K562 (cell line): Measurements from ENCODE around the gene ZNF48. TPM values are rescaled to one million over a fixed set of nuclear protein-coding genes. Genes with fewer than 3 reads are reported as not detected.

Experiments
- DDX20 ChIP-seq: fragments of 450-650 bp; IDR thresholded peaks from 2 replicates; pipeline ENCODE4 v1.6.1; 2016; ENCODE audit warnings: missing genetic modification characterization, low read depth, mild to moderate bottlenecking, missing compliant biosample characterization, moderate library complexity
- DPF2 ChIP-seq: fragments of 450-650 bp; IDR thresholded peaks from 2 replicates; pipeline ENCODE4 v1.6.1; 2016
- FOSL1 ChIP-seq: fragments of 200-800 bp; sonication (Bioruptor generic); conservative IDR thresholded peaks from 2 replicates; pipeline ENCODE4 v1.6.1; 2016; ENCODE audit warnings: missing genetic modification characterization, missing compliant biosample characterization
- HIVEP1 ChIP-seq: fragments of 250-450 bp; sonication (Bioruptor Pico); IDR thresholded peaks from 2 replicates; pipeline ENCODE4 v1.4.0; 2020; ENCODE audit warnings: mild to moderate bottlenecking
- IRF2 ChIP-seq: sonication (generic); formaldehyde crosslinking; IDR thresholded peaks from 2 replicates; pipeline ENCODE4 v1.8.1; 2022; ENCODE audit warnings: mild to moderate bottlenecking, missing genetic modification reagents
- KAT7 ChIP-seq: sonication (generic); formaldehyde crosslinking; IDR thresholded peaks from 2 replicates; pipeline ENCODE4 v1.8.0; 2022; ENCODE audit warnings: missing genetic modification reagents, mild to moderate bottlenecking, borderline replicate concordance
- MECOM ChIP-seq: fragments of 250-450 bp; sonication (Bioruptor Pico); IDR thresholded peaks from 2 replicates; pipeline ENCODE4 v1.8.0; 2022; ENCODE audit warnings: inconsistent platforms
- MTA2 ChIP-seq: fragments of 450-650 bp; IDR thresholded peaks from 2 replicates; pipeline ENCODE4 v1.6.1; 2016; ENCODE audit warnings: low read depth
- NR2F6 ChIP-seq: fragments of 450-650 bp; formaldehyde crosslinking; IDR thresholded peaks from 2 replicates; pipeline ENCODE4 v1.4.0; 2020; ENCODE audit warnings: mild to moderate bottlenecking
- PML ChIP-seq: IDR thresholded peaks from 2 replicates; pipeline ENCODE4 v1.6.1; 2012; ENCODE audit warnings: low read length, inconsistent platforms
- POLR2G ChIP-seq: fragments of 200-400 bp; formaldehyde crosslinking; IDR thresholded peaks from 2 replicates; pipeline ENCODE4 v1.6.1; 2017; ENCODE audit warnings: low read depth, mild to moderate bottlenecking, antibody characterized with exemption, low read length, moderate library complexity
- RBM22 ChIP-seq: fragments of 200-400 bp; formaldehyde crosslinking; IDR thresholded peaks from 2 replicates; pipeline ENCODE4 v1.6.1; 2018; ENCODE audit warnings: low read length, low read depth; ENCODE audit not compliant: poor library complexity, severe bottlenecking
- TEAD1 ChIP-seq, 2 experiments: fragments of 450-650 bp in 1 of 2; sonication (generic) in 1 of 2; formaldehyde crosslinking; IDR thresholded peaks; 2 replicates each; pipeline versions ENCODE4 v1.4.0 to v1.8.0; 2020 to 2022; ENCODE audit warnings: mild to moderate bottlenecking in 2 of 2, missing genetic modification reagents in 1 of 2
- ZBTB34 ChIP-seq: fragments of 250-450 bp; sonication (Bioruptor Pico); IDR thresholded peaks from 2 replicates; pipeline ENCODE4 v1.8.0; 2021; ENCODE audit warnings: mild to moderate bottlenecking, moderate library complexity
- ZNF124 ChIP-seq: sonication (generic); formaldehyde crosslinking; IDR thresholded peaks from 2 replicates; pipeline ENCODE4 v1.8.1; 2022; ENCODE audit warnings: missing genetic modification reagents
- ZNF274 ChIP-seq: IDR thresholded peaks from 2 replicates; pipeline ENCODE4 v1.6.1; 2011; ENCODE audit warnings: low read depth, mild to moderate bottlenecking, low read length, moderate library complexity, borderline replicate concordance
- ZNF696 ChIP-seq: fragments of 250-450 bp; sonication (Bioruptor Pico); conservative IDR thresholded peaks from 2 replicates; pipeline ENCODE4 v1.4.0; 2020; ENCODE audit warnings: mild to moderate bottlenecking, moderate library complexity
- ZNF766 ChIP-seq: fragments of 200-800 bp; sonication (Bioruptor generic); conservative IDR thresholded peaks from 2 replicates; pipeline ENCODE4 v1.6.1; 2016; ENCODE audit warnings: missing genetic modification characterization, missing compliant biosample characterization
- polyA plus RNA-seq, 8 experiments: library from polyadenylated mRNA; depleted of rRNA in 4 of 8; stranded (reverse) in 5 of 8; unstranded in 3 of 8; fragments of >200 nt; fragmentation: Nextera tagmentation in 2 of 8; fragmentation: Illumina TruSeq in 1 of 8; extraction: Ambion mirVana in 2 of 8; extraction: Trizol in 1 of 8; gene quantifications; 2 replicates each; pipeline versions ENCODE4 v1.2.1 to v1.2.3, GENCODE V29; 2011 to 2014; ENCODE audit warnings: inconsistent platforms in 1 of 8, missing spikeins in 1 of 8
- total RNA-seq, 7 experiments: library from RNA; depleted of rRNA in 6 of 7; stranded (reverse); fragments of >200 nt in 6 of 7; fragmentation: Illumina TruSeq in 2 of 7; extraction: Trizol in 2 of 7; gene quantifications; 2 replicates each; pipeline versions ENCODE4 v1.2.1 to v1.2.3, GENCODE V29; 2011 to 2021; ENCODE audit warnings: low replicate concordance in 1 of 7
- TF ChIP-seq, protein P1 (sequence below): fragments of 450-650 bp; IDR thresholded peaks from 2 replicates; pipeline ENCODE4 v1.6.1; 2014; ENCODE audit warnings: low read depth, mild to moderate bottlenecking, moderate library complexity, borderline replicate concordance
- TF ChIP-seq, protein P2 (sequence below): sonication (generic); formaldehyde crosslinking; IDR thresholded peaks from 2 replicates; pipeline ENCODE4 v1.8.0; 2023; ENCODE audit warnings: missing genetic modification reagents, mild to moderate bottlenecking, borderline replicate concordance

The ZNF48 gene
- total and polyA plus RNA-seq, 9 of the 15 experiments (the other 6 are each of a cell fraction or from before 2014, with no cell fraction given): 0.38 to 11.6 (median 4.7) TPM

- TF ChIP-seq, protein P1, sequence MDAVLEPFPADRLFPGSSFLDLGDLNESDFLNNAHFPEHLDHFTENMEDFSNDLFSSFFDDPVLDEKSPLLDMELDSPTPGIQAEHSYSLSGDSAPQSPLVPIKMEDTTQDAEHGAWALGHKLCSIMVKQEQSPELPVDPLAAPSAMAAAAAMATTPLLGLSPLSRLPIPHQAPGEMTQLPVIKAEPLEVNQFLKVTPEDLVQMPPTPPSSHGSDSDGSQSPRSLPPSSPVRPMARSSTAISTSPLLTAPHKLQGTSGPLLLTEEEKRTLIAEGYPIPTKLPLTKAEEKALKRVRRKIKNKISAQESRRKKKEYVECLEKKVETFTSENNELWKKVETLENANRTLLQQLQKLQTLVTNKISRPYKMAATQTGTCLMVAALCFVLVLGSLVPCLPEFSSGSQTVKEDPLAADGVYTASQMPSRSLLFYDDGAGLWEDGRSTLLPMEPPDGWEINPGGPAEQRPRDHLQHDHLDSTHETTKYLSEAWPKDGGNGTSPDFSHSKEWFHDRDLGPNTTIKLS: peak; percentile 55
- peak; percentile 99 for TF ChIP-seq POLR2G
- peak; percentile 52; the same call in 1 of the 2 replicates for TF ChIP-seq ZNF274
- TF ChIP-seq KAT7: no peak
- no peak for TF ChIP-seq ZNF696
- no peak for TF ChIP-seq ZNF124 (CRISPR knock-in tag)
- TF ChIP-seq, protein P2, sequence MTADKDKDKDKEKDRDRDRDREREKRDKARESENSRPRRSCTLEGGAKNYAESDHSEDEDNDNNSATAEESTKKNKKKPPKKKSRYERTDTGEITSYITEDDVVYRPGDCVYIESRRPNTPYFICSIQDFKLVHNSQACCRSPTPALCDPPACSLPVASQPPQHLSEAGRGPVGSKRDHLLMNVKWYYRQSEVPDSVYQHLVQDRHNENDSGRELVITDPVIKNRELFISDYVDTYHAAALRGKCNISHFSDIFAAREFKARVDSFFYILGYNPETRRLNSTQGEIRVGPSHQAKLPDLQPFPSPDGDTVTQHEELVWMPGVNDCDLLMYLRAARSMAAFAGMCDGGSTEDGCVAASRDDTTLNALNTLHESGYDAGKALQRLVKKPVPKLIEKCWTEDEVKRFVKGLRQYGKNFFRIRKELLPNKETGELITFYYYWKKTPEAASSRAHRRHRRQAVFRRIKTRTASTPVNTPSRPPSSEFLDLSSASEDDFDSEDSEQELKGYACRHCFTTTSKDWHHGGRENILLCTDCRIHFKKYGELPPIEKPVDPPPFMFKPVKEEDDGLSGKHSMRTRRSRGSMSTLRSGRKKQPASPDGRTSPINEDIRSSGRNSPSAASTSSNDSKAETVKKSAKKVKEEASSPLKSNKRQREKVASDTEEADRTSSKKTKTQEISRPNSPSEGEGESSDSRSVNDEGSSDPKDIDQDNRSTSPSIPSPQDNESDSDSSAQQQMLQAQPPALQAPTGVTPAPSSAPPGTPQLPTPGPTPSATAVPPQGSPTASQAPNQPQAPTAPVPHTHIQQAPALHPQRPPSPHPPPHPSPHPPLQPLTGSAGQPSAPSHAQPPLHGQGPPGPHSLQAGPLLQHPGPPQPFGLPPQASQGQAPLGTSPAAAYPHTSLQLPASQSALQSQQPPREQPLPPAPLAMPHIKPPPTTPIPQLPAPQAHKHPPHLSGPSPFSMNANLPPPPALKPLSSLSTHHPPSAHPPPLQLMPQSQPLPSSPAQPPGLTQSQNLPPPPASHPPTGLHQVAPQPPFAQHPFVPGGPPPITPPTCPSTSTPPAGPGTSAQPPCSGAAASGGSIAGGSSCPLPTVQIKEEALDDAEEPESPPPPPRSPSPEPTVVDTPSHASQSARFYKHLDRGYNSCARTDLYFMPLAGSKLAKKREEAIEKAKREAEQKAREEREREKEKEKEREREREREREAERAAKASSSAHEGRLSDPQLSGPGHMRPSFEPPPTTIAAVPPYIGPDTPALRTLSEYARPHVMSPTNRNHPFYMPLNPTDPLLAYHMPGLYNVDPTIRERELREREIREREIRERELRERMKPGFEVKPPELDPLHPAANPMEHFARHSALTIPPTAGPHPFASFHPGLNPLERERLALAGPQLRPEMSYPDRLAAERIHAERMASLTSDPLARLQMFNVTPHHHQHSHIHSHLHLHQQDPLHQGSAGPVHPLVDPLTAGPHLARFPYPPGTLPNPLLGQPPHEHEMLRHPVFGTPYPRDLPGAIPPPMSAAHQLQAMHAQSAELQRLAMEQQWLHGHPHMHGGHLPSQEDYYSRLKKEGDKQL: no peak
- no peak for TF ChIP-seq NR2F6 (CRISPR knock-in tag)
- TF ChIP-seq TEAD1 (CRISPR knock-in tag; IDR thresholded peaks at IDR 0.05): no peak
- TF ChIP-seq ZNF766: peak; percentile 94
- no peak for TF ChIP-seq HIVEP1 (CRISPR knock-in tag)
- 0 out of 2 replicates have a peak, but pooled peaks have one; percentile 42 for TF ChIP-seq DPF2
- peak; percentile 93 for TF ChIP-seq PML
- peak; percentile 44; the same call in 1 of the 2 replicates for TF ChIP-seq FOSL1 (tag)
- TF ChIP-seq DDX20: no peak
- TF ChIP-seq RBM22: peak; percentile 94
- no peak for TF ChIP-seq MTA2
- TF ChIP-seq ZBTB34 (CRISPR knock-in tag): no peak
- no peak for TF ChIP-seq IRF2 (CRISPR knock-in tag)
- TF ChIP-seq MECOM: peak; percentile 60; the same call in 1 of the 2 replicates
Measured at GRCh38 chr16:30445408-30446202, 50.4 kb downstream of the ZNF48 start, which contains the start of gene SEPHS2 (continued).
